CD4-positive, alpha-beta memory T cell (primary cell): Measurements from ENCODE around the gene KLK5. TPM values are rescaled to one million over a fixed set of nuclear protein-coding genes. Genes with fewer than 3 reads are reported as not detected.

Source experiments
- CTCF ChIA-PET: fragments of 350-600 bp; sonication (Branson Sonifier 250); formaldehyde crosslinking; loops from one replicate; lab custom pipeline; 2021; ENCODE audit warnings: inconsistent platforms; ENCODE audit not compliant: partially characterized antibody; lab: Charles Lee
- POLR2A ChIA-PET: fragments of 350-600 bp; sonication (Branson Sonifier 250); formaldehyde crosslinking; loops from one replicate; lab custom pipeline; 2021; ENCODE audit not compliant: partially characterized antibody; lab: Charles Lee
- DNase-seq, 5 donors: peaks; one replicate each; pipeline versions ENCODE4 v3.0.0 to v3.0.0-alpha.2; 2020 to 2022; ENCODE audit warnings: mixed read lengths in 1 of 5
- H3K27ac ChIP-seq: one replicate; pipeline ENCODE4 v1.7.0; 2013; ENCODE audit warnings: low read depth, low read length
- H3K27me3 ChIP-seq: 2 replicates; pipeline ENCODE4 v1.7.0; 2013; ENCODE audit warnings: mild to moderate bottlenecking, low read length, moderate library complexity; ENCODE audit not compliant: insufficient read depth
- H3K36me3 ChIP-seq: 2 replicates; pipeline ENCODE4 v1.7.0; 2013; ENCODE audit warnings: mild to moderate bottlenecking, low read length, moderate library complexity; ENCODE audit not compliant: insufficient read depth
- H3K4me1 ChIP-seq: 2 replicates; pipeline ENCODE4 v1.7.0; 2013; ENCODE audit warnings: mild to moderate bottlenecking, low read length, moderate library complexity; ENCODE audit not compliant: insufficient read depth
- H3K4me3 ChIP-seq, 2 donors: one replicate each; pipeline ENCODE4 v1.7.0; 2013; ENCODE audit warnings: low read length in 2 of 2, mild to moderate bottlenecking in 1 of 2
- H3K9me3 ChIP-seq, 2 donors: one replicate each; pipeline ENCODE4 v1.7.0; 2013; ENCODE audit warnings: low read length in 2 of 2, control low read depth in 1 of 2; ENCODE audit not compliant: control insufficient read depth in 1 of 2
- H3K27ac Mint-ChIP-seq, 7 donors: one replicate each; pipeline ENCODE4 v1.8.0; 2020 to 2021; ENCODE audit warnings: mixed read lengths in 7 of 7, mild to moderate bottlenecking in 6 of 7, inconsistent platforms in 3 of 7, moderate library complexity in 3 of 7
- H3K27me3 Mint-ChIP-seq, 2 donors: one replicate each; pipeline ENCODE4 v1.8.0; 2020 to 2021; ENCODE audit warnings: mixed read lengths in 2 of 2
- H3K36me3 Mint-ChIP-seq, 2 donors: one replicate each; pipeline ENCODE4 v1.8.0; 2020 to 2021; ENCODE audit warnings: mixed read lengths in 2 of 2, inconsistent platforms in 1 of 2, mild to moderate bottlenecking in 1 of 2
- H3K4me1 Mint-ChIP-seq, 4 donors: one replicate each; pipeline ENCODE4 v1.8.0; 2020 to 2021; ENCODE audit warnings: mixed read lengths in 4 of 4, mild to moderate bottlenecking in 1 of 4
- H3K4me3 Mint-ChIP-seq, 8 donors: one replicate each; pipeline ENCODE4 v1.8.0; 2020 to 2021; ENCODE audit warnings: mixed read lengths in 8 of 8, mild to moderate bottlenecking in 7 of 8, moderate library complexity in 6 of 8, inconsistent platforms in 3 of 8
- H3K9me3 Mint-ChIP-seq, 8 donors: one replicate each; pipeline ENCODE4 v1.8.0; 2020 to 2021; ENCODE audit warnings: mixed read lengths in 8 of 8, mild to moderate bottlenecking in 5 of 8, inconsistent platforms in 3 of 8, moderate library complexity in 1 of 8
- intact Hi-C: fragments of 100-400 bp; cut with micrococcal nuclease; formaldehyde crosslinking; loops from one replicate; pipeline ENCODE4 v1.15.1; 2023
- polyA plus RNA-seq, 2 donors: library from polyadenylated mRNA; unstranded; fragments of 300-500 nt; fragmentation: Illumina TruSeq; gene quantifications; one replicate each; pipeline ENCODE4 v1.2.3, GENCODE V29; 2021
- total RNA-seq, 2 experiments: library from RNA; stranded (reverse); gene quantifications; one replicate each; pipeline ENCODE4 v1.2.3, GENCODE V29; 2021

The KLK5 gene
- total and polyA plus RNA-seq, 4 experiments from 2014 or later = not detected

- Histone ChIP-seq H3K27me3 (peaks cover 11% of the 10 kb centered on the region), H3K4me1 (peaks cover 6% of the 10 kb centered on the region), H3K9me3 (no peaks in the 10 kb centered on the region), H3K27ac (no peak overlapping the region), H3K4me3 (no peak overlapping the region), H3K36me3 (no peaks in the 10 kb centered on the region)
- no peak for DNase-seq
- H3K9me3 Mint-ChIP-seq = no peaks in the 10 kb centered on the region
- intact Hi-C loops = no loop called here
- CTCF ChIA-PET = no interaction called here
- no peaks in the 10 kb centered on the region for H3K36me3 Mint-ChIP-seq
- POLR2A ChIA-PET = no interaction called here
- peak overlapping the region in 1 of 7 donors; percentile 10 for H3K27ac Mint-ChIP-seq
- no peak overlapping the region for H3K4me3 Mint-ChIP-seq
- peaks cover 45 to 50% of the 10 kb centered on the region in 2 donors for H3K27me3 Mint-ChIP-seq
- peaks cover 0 to 12% (median 3%) of the 10 kb centered on the region in 4 donors for H3K4me1 Mint-ChIP-seq
Measured at GRCh38 chr19:50910722-50911121, 42.1 kb downstream of the KLK5 start.

GRCh38 chr19:50909240-50910070 lies 43.4 kb downstream of the KLK5 start:
- H3K27me3 ChIP-seq = peaks cover 11% of the 10 kb centered on the region
- intact Hi-C loops = no loop called here
- CTCF ChIA-PET = interaction anchor here (1.9 kb wide), 1 partner anchor 13 kb away, joined by 5 read pairs; no protein-coding TSS in a partner anchor
- Mint-ChIP-seq H3K4me3 (peak overlapping the region in 5 of 8 donors; percentile 15 to 61 (median 50)), H3K36me3 (no peaks in the 10 kb centered on the region), H3K27me3 (peaks cover 46 to 55% of the 10 kb centered on the region in 2 donors), H3K4me1 (peaks cover 0 to 12% (median 3%) of the 10 kb centered on the region in 4 donors), H3K27ac (no peak overlapping the region), H3K9me3 (no peaks in the 10 kb centered on the region)
- H3K36me3 ChIP-seq = no peaks in the 10 kb centered on the region
- DNase-seq = no peak
- H3K27ac ChIP-seq = no peak overlapping the region
- no peak overlapping the region for H3K4me3 ChIP-seq
- no peaks in the 10 kb centered on the region for H3K9me3 ChIP-seq
- H3K4me1 ChIP-seq = peaks cover 6% of the 10 kb centered on the region
- POLR2A ChIA-PET = no interaction called here

- Mint-ChIP-seq H3K36me3 (no peaks in the 10 kb centered on the region), H3K9me3 (no peaks in the 10 kb centered on the region), H3K27ac (no peak overlapping the region), H3K4me1 (peaks cover 0 to 12% (median 3%) of the 10 kb centered on the region in 4 donors), H3K27me3 (peaks cover 48 to 55% of the 10 kb centered on the region in 2 donors), H3K4me3 (peak overlapping the region in 1 of 8 donors; percentile 50)
- POLR2A ChIA-PET = no interaction called here
- no peak overlapping the region for H3K4me3 ChIP-seq
- no peak overlapping the region for H3K27ac ChIP-seq
- DNase-seq = no peak
- no peaks in the 10 kb centered on the region for H3K9me3 ChIP-seq
- H3K4me1 ChIP-seq = peaks cover 6% of the 10 kb centered on the region
- intact Hi-C loops = no loop called here
- CTCF ChIA-PET = interaction anchor here (1.9 kb wide), 1 partner anchor 14 kb away, joined by 5 read pairs; no protein-coding TSS in a partner anchor
- H3K27me3 ChIP-seq = peaks cover 11% of the 10 kb centered on the region
- H3K36me3 ChIP-seq = no peaks in the 10 kb centered on the region
Measured at GRCh38 chr19:50908336-50908735, 44.5 kb downstream of the KLK5 start.

- no peak overlapping the region for H3K4me3 ChIP-seq
- intact Hi-C loops = no loop called here
- H3K27me3 Mint-ChIP-seq = peaks cover 39 to 53% of the 10 kb centered on the region in 2 donors
- DNase-seq = peak in 2 of 5 donors; percentile 5 to 6
- ChIA-PET POLR2A (no interaction called here), CTCF (interaction anchor here (1.3 kb wide), 1 partner anchor 18 kb away, joined by 5 read pairs; no protein-coding TSS in a partner anchor)
- no peaks in the 10 kb centered on the region for H3K9me3 ChIP-seq
- no peak overlapping the region for H3K4me3 Mint-ChIP-seq
- H3K27me3 ChIP-seq = peaks cover 11% of the 10 kb centered on the region
- H3K4me1 Mint-ChIP-seq = peaks cover 0 to 12% (median 2%) of the 10 kb centered on the region in 4 donors
- H3K4me1 ChIP-seq = peaks cover 6% of the 10 kb centered on the region
- no peaks in the 10 kb centered on the region for H3K9me3 Mint-ChIP-seq
- H3K36me3 ChIP-seq = no peaks in the 10 kb centered on the region
- H3K27ac ChIP-seq = no peak overlapping the region
- H3K27ac Mint-ChIP-seq = no peak overlapping the region
- no peaks in the 10 kb centered on the region for H3K36me3 Mint-ChIP-seq
Measured at GRCh38 chr19:50906217-50906616, 46.6 kb downstream of the KLK5 start.

GRCh38 chr19:50902640-50903039 lies 50.2 kb downstream of the KLK5 start:
- no peak for DNase-seq
- H3K9me3 ChIP-seq = no peaks in the 10 kb centered on the region
- Mint-ChIP-seq H3K4me1 (no peaks in the 10 kb centered on the region), H3K36me3 (no peaks in the 10 kb centered on the region), H3K9me3 (no peaks in the 10 kb centered on the region), H3K27me3 (peaks cover 16 to 30% of the 10 kb centered on the region in 2 donors), H3K4me3 (no peak overlapping the region), H3K27ac (no peak overlapping the region)
- no peaks in the 10 kb centered on the region for H3K36me3 ChIP-seq
- ChIA-PET CTCF (no interaction called here), POLR2A (no interaction called here)
- H3K4me3 ChIP-seq = no peak overlapping the region
- intact Hi-C loops = no loop called here
- no peak overlapping the region for H3K27ac ChIP-seq
- H3K27me3 ChIP-seq = no peaks in the 10 kb centered on the region
- no peaks in the 10 kb centered on the region for H3K4me1 ChIP-seq

GRCh38 chr19:50899569-50899968 lies 53.3 kb downstream of the KLK5 start:
- Mint-ChIP-seq H3K4me3 (no peak overlapping the region), H3K27ac (no peak overlapping the region), H3K9me3 (peaks cover 0 to 14% (median 4%) of the 10 kb centered on the region in 8 donors), H3K4me1 (no peaks in the 10 kb centered on the region), H3K27me3 (peaks cover 12 to 22% of the 10 kb centered on the region in 2 donors), H3K36me3 (no peaks in the 10 kb centered on the region)
- ChIA-PET CTCF (no interaction called here), POLR2A (no interaction called here)
- intact Hi-C loops = no loop called here
- no peak overlapping the region for H3K27ac ChIP-seq
- H3K36me3 ChIP-seq = no peaks in the 10 kb centered on the region
- no peaks in the 10 kb centered on the region for H3K27me3 ChIP-seq
- H3K4me3 ChIP-seq = no peak overlapping the region
- DNase-seq = no peak
- H3K4me1 ChIP-seq = no peaks in the 10 kb centered on the region
- H3K9me3 ChIP-seq = no peaks in the 10 kb centered on the region

GRCh38 chr19:50898018-50898417 lies 54.8 kb downstream of the KLK5 start:
- Mint-ChIP-seq H3K27me3 (peaks cover 15 to 22% of the 10 kb centered on the region in 2 donors), H3K36me3 (no peaks in the 10 kb centered on the region), H3K4me1 (no peaks in the 10 kb centered on the region), H3K9me3 (peaks cover 0 to 26% (median 10%) of the 10 kb centered on the region in 8 donors), H3K27ac (no peak overlapping the region), H3K4me3 (no peak overlapping the region)
- Histone ChIP-seq H3K36me3 (no peaks in the 10 kb centered on the region), H3K4me1 (no peaks in the 10 kb centered on the region), H3K9me3 (no peaks in the 10 kb centered on the region), H3K27ac (no peak overlapping the region), H3K27me3 (no peaks in the 10 kb centered on the region), H3K4me3 (no peak overlapping the region)
- no peak for DNase-seq
- POLR2A ChIA-PET = no interaction called here
- CTCF ChIA-PET = no interaction called here
- intact Hi-C loops = no loop called here
